Ascending aorta (tissue), 2 donors: ENCODE data around the gene C17orf100. TPM values are rescaled to one million over a fixed set of nuclear protein-coding genes. Genes with fewer than 3 reads are reported as not detected.

ENCODE experiments used
- DNase-seq, 2 donors: peaks; one replicate each; pipeline ENCODE4 v3.0.0-alpha.2; 2019; ENCODE audit warnings: low spot score in 2 of 2
- H3K27ac ChIP-seq, 2 donors: fragments of 200-600 bp; sonication (generic); one replicate each; pipeline ENCODE4 v1.5.1; 2016 to 2017; ENCODE audit warnings: mild to moderate bottlenecking in 1 of 2
- H3K27me3 ChIP-seq: fragments of 200-600 bp; sonication (generic); one replicate; pipeline ENCODE4 v1.5.1; 2017
- H3K36me3 ChIP-seq, 2 donors: fragments of 200-600 bp; sonication (generic); one replicate each; pipeline ENCODE4 v1.5.1; 2016
- H3K4me1 ChIP-seq, 2 donors: fragments of 200-600 bp; sonication (generic); one replicate each; pipeline ENCODE4 v1.5.1; 2016 to 2017; ENCODE audit warnings: mild to moderate bottlenecking in 1 of 2
- H3K4me3 ChIP-seq, 2 donors: fragments of 200-600 bp; sonication (generic); one replicate each; pipeline ENCODE4 v1.5.1; 2016 to 2017; ENCODE audit warnings: mild to moderate bottlenecking in 1 of 2
- H3K9me3 ChIP-seq, 2 donors: fragments of 200-600 bp; sonication (generic); one replicate each; pipeline ENCODE4 v1.5.1; 2016
- intact Hi-C: fragments of 100-400 bp; cut with DNase I; formaldehyde crosslinking; loops from one replicate; pipeline ENCODE4 v1.15.1; 2023
- total RNA-seq: library from RNA; depleted of rRNA; stranded (reverse); fragments of >200 nt; gene quantifications from one replicate; pipeline ENCODE4 v1.1.0, GENCODE V29; 2016
- TF ChIP-seq, protein P1 (sequence below), 3 experiments: fragments of 200-600 bp in 2 of 3; fragments of 450-650 bp in 1 of 3; sonication (generic) in 2 of 3; IDR thresholded peaks; one replicate each; pipeline ENCODE4 v1.5.1; 2016 to 2019; ENCODE audit warnings: antibody characterized with exemption in 3 of 3, mild to moderate bottlenecking in 1 of 3, moderate library complexity in 1 of 3

Gene C17orf100
- total RNA-seq, 1 donor from 2014 or later, result 4.3 TPM

DNA sequence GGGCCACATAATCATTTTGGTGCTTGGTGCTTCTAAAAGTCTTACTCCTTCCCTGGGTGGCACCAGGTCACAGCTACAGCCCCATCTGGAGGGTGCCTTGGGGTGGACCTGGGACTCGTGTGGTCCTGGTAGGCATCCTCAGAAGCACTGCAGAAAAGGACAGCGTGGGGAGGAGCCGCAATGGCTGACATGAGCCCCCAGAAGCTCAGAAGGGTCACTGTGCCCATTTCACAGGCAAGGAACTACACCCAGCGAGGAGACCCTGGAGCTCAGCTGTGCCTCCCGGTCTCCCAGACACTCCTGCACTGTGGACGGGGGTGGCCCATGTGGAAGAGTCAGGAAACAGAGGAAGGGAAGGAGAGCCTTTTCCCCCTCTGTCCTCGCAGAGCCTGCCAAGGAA, 26.4 kb downstream of the C17orf100 start:
- Histone ChIP-seq H3K9me3 (no peaks in the 10 kb centered on the region), H3K4me1 (no peaks in the 10 kb centered on the region), H3K27ac (no peak overlapping the region), H3K36me3 (no peaks in the 10 kb centered on the region), H3K4me3 (no peak overlapping the region), H3K27me3 (no peaks in the 10 kb centered on the region)
- DNase-seq, result no peak
- intact Hi-C loops, result no loop called here
- TF ChIP-seq, protein P1, sequence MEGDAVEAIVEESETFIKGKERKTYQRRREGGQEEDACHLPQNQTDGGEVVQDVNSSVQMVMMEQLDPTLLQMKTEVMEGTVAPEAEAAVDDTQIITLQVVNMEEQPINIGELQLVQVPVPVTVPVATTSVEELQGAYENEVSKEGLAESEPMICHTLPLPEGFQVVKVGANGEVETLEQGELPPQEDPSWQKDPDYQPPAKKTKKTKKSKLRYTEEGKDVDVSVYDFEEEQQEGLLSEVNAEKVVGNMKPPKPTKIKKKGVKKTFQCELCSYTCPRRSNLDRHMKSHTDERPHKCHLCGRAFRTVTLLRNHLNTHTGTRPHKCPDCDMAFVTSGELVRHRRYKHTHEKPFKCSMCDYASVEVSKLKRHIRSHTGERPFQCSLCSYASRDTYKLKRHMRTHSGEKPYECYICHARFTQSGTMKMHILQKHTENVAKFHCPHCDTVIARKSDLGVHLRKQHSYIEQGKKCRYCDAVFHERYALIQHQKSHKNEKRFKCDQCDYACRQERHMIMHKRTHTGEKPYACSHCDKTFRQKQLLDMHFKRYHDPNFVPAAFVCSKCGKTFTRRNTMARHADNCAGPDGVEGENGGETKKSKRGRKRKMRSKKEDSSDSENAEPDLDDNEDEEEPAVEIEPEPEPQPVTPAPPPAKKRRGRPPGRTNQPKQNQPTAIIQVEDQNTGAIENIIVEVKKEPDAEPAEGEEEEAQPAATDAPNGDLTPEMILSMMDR (IDR thresholded peaks at IDR 0.05), result no peak

DNA sequence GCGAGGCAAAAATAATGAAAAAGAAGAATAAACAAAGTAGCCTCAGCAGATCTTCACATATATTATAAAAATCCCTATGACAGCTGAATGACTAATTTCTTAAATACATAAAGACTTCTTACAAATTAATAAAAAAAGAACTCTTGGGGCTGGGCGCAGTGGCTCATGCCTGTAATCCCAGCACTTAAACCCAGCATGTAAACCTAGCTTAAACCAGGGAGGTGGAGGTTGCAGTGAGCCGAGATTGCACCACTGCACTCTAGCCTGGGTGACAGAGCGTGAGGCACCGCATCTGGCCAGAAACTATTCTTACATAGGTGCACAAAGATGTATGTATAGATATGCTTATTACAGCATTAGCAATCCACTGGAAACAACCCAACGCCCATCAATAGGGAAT, 27.7 kb downstream of the C17orf100 start:
- Histone ChIP-seq H3K36me3 (no peaks in the 10 kb centered on the region), H3K27ac (no peak overlapping the region), H3K27me3 (no peaks in the 10 kb centered on the region), H3K4me1 (no peaks in the 10 kb centered on the region), H3K9me3 (no peaks in the 10 kb centered on the region), H3K4me3 (no peak overlapping the region)
- intact Hi-C loops, result no loop called here
- no peak for DNase-seq
- TF ChIP-seq, protein P1 (IDR thresholded peaks at IDR 0.05), result no peak

DNA sequence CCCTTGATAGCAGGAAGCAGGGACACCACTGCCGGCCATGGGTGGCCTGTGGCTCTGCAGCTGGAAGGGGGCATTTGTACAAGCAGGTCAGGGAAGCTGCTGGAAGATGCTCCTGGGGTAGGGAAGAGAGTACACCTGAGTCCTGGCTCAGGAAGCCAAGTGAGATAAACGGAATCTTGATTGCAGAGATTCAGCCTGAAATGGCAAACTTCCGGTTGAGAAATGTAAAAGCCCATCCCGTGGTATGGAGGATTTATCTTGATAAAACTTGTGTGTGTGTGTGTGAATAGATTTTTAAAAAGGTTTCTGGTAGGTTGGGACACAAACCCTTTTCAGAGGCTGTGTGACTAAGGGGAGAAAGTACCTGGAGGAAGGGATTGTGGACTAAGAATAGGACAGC, 29.6 kb downstream of the C17orf100 start:
- no peak for DNase-seq
- Histone ChIP-seq H3K9me3 (no peaks in the 10 kb centered on the region), H3K27ac (no peak overlapping the region), H3K27me3 (no peaks in the 10 kb centered on the region), H3K4me3 (no peak overlapping the region), H3K4me1 (no peaks in the 10 kb centered on the region), H3K36me3 (no peaks in the 10 kb centered on the region)
- TF ChIP-seq, protein P1 (IDR thresholded peaks at IDR 0.05), result no peak
- intact Hi-C loops, result no loop called here

DNA sequence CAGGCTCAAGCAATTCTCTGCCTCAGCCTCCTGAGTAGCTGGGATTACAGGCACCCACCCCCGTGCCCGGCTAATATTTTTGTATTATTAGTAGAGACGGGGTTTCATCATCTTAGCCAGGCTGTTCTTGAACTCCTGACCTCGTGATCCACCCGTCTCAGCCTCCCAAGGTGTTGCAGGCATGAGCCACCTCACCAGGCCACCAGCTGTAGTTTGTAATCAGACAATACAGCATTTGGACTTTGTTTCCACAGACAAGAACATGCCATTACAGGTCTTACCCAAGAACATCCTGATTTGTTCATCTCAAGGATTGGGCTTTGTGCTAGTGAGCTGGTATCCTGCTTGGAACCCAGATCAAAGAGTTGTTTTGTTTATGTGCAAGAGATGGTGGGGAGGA, 30.1 kb downstream of the C17orf100 start:
- Histone ChIP-seq H3K27me3 (no peaks in the 10 kb centered on the region), H3K9me3 (no peaks in the 10 kb centered on the region), H3K36me3 (no peaks in the 10 kb centered on the region), H3K4me1 (no peaks in the 10 kb centered on the region), H3K27ac (no peak overlapping the region), H3K4me3 (no peak overlapping the region)
- TF ChIP-seq, protein P1 (IDR thresholded peaks at IDR 0.05), result no peak
- no peak for DNase-seq
- intact Hi-C loops, result no loop called here

DNA sequence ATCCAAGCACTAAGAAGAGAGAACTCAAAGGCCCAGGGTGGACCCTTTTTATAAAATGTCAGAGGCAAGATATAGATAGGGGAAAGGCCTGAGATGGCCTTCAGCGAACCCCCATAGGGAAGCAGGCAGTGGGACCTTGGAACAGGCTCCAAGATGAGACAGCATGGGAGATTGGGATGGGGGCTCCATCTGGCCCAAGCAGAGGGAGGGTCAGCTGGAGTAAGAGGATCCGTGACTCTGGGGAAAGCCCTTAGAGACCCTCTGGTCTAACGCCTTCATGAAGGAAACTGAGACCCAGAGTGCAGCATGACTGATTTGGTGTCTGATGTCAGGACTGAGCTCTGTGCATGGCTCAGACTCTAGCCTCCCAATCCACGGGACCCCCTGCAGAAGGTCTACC, 30.8 kb downstream of the C17orf100 start:
- Histone ChIP-seq H3K4me1 (no peaks in the 10 kb centered on the region), H3K27me3 (no peaks in the 10 kb centered on the region), H3K36me3 (no peaks in the 10 kb centered on the region), H3K4me3 (no peak overlapping the region), H3K27ac (no peak overlapping the region), H3K9me3 (no peaks in the 10 kb centered on the region)
- TF ChIP-seq, protein P1 (IDR thresholded peaks at IDR 0.05), result no peak
- intact Hi-C loops, result no loop called here
- DNase-seq, result no peak

DNA sequence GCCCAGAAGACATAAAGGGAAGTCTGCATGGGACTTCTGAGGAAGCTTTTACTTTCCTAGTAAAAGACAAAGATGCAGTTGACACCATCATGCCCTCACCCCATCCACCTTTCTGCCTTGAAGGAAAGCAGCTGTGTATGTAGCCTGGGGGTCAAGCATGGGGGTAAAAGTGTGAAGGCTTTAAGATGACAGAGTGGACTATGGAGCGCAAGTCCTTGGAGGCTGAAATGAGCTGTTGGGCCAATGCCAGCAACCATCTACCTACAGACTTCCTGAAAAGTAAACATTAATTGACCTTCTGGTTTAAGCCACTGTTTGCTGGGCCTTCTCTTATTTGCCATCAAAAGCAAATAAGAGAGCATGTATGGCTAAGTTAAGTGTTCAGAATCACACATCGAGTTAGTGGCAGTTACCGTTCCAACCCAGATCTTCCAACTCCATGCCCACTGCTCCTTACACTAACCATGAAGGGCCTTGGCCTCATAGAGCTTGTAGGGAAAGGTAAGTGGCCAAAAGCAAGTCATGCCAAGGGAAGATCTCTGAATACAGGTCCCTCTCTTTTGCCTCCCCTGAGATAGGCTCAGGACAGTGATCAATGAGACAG, 31.6 kb downstream of the C17orf100 start:
- Histone ChIP-seq H3K4me1 (no peaks in the 10 kb centered on the region), H3K4me3 (no peak overlapping the region), H3K9me3 (no peaks in the 10 kb centered on the region), H3K36me3 (no peaks in the 10 kb centered on the region), H3K27ac (no peak overlapping the region), H3K27me3 (no peaks in the 10 kb centered on the region)
- intact Hi-C loops, result no loop called here
- TF ChIP-seq, protein P1 (IDR thresholded peaks at IDR 0.05), result no peak
- no peak for DNase-seq
